GM21825 (cell line): ENCODE data around the gene HYAL3.
"Not testable (repeated sequence)": the region's sequence is repeated elsewhere in the genome, so short reads cannot be mapped to it uniquely, and the experiment has no call there.

Experiments
- ATAC-seq: cut with Tn5 transposase; IDR thresholded peaks from one replicate; pipeline ENCODE4 v1.9.1; 2021; ENCODE audit warnings: mild to moderate bottlenecking, moderate library complexity; ENCODE audit not compliant: unreplicated experiment

The HYAL3 gene

DNA sequence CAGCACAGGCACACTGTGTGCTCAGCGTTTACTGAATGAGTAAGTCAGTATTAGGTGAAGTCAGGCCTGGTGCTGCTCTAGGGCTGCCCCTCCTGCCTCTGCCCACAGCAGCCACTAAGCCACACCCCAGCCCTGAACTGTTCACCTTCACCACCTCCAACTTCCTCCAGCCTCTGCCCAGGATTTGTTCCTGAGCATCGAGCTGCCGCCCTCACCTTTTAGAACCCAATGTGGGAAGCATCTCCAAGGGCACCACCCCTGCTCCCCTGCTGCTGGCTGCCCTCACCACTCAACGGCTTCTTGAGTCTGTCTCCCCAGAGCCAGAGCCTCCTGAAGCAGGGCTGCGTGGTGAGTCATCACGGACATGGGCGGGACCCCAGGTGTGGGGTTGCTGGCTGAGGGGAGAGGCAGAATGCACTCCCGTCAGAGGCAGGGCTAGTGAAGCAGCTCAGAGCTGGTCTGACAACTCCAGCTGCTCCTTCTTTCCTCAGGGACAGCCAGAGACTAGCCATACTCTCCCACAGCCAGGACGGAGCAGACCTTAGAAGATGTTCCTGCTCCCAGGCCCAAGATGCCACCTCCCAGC lies 17.5 kb upstream of the HYAL3 start:
- no peak for ATAC-seq

DNA sequence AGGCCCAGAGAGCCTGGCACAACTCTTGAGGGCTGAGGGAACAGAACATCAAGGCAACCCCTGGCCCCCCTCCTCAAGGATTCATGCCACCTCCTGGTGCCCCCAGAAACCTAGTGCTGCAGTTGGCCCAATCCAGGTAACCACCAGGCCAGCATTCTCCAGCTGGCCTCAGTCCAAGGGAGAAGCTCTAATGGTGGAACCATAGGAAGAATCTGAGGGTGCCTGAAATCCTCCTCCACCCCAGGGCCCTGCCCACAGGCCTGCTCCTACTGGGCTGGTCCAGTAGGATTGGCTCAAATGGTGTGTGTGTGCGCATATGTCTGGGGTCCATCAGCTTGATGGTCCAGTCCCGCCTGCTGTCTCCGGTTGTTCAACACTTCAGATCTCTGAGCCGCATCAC lies 15.6 kb upstream of the HYAL3 start:
- no peak for ATAC-seq

DNA sequence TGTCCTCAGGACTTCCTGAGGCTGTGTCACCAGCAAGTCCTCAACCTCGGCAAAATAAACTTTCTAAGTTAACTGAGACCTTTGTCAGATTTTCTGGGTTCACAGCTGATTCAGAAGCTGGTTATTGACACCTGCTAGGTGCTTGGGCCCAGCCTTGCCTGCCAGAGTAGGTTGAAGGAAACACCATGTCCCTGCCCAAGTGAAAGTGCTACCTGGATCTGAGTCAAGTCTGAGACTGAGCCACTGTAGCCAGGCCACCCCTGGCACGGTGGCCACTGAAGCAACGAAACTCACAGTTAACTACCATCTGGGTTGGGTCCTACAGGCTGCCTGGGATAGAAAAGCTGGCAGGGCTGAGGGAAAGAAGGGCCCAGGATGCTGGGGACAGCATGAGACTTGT lies 15.1 kb upstream of the HYAL3 start:
- ATAC-seq, result no peak

DNA sequence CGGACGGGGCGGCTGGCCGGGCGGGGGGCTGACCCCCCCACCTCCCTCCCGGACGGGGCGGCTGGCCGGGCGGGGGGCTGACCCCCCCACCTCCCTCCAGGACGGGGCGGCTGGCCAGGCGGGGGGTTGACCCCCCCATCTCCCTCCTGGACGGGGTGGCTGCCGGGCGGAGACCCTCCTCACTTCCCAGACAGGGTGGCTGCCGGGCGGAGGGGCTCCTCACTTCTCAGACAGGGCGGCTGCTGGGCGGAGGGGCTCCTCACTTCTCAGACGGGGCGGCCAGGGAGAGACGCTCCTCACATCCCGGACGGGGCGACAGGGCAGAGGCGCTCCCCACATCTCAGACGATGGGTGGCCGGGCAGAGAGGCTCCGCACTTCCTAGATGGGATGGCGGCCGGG lies 12.8 kb upstream of the HYAL3 start:
- ATAC-seq, result not testable (repeated sequence)

DNA sequence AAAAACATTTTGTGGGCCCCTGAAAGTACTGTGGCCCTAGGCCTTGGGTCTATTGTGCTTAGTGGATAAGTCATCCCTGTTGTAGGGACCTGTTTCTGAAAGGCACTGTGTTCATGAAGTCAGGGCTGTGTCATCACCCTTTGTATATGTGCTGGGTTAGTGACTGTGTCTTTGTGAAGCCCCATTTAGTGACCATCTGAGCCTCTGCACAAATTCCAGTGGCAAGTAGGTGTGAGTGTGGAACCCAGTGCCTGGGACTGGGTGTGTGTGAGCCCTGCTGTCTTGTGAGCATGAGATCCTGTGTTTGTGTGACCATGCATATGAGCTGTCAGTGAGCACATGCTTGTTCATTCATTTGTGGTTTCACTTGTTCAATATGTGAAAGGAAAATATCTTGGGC lies 5.4 kb upstream of the HYAL3 start:
- ATAC-seq, result no peak

DNA sequence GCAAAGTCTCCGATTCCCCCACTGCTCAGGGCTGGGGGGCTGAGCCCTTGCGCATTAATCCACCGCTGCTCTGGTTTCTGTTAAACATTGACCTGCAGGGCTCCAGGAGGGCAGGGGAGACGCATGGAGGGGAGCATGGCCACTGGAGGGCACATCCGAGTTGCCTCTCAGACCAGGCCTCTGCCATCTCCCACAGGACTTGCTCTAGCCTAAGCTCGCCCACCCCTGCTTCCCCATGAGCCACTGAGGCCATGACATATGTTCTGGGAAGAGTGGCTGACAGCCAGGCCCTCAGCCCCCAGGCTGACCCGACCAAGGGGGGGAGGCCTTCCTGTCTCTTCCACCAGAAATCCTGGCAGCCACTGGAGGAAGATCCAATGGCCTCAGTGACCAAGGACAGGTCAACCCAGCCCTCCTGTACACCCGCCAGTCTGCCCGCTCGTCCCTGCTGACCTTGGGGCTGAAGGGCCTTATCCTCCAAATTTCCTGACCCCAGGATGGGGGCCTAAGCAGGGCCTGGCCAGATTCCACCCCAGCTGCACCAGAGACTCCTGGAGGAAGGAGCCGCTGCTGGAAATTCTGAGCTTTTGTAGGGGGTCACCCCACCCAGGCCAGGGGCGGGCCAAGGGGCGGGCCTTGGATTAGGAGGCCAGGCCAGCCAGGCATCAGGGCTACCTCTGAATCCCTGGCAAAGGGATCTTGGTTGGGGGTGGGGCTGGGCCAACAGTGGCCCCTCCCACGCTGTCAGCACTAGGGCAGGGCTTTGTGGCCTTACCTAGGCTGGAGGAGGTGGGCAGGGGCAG lies 4.0 kb upstream of the HYAL3 start, which contains the start of gene HYAL1:
Gene HYAL1 (minus strand): TSS at position 562 of the 803 bp plus-strand sequence. CDS start 618 bp downstream, outside the sequence.
- ATAC-seq, result no peak

DNA sequence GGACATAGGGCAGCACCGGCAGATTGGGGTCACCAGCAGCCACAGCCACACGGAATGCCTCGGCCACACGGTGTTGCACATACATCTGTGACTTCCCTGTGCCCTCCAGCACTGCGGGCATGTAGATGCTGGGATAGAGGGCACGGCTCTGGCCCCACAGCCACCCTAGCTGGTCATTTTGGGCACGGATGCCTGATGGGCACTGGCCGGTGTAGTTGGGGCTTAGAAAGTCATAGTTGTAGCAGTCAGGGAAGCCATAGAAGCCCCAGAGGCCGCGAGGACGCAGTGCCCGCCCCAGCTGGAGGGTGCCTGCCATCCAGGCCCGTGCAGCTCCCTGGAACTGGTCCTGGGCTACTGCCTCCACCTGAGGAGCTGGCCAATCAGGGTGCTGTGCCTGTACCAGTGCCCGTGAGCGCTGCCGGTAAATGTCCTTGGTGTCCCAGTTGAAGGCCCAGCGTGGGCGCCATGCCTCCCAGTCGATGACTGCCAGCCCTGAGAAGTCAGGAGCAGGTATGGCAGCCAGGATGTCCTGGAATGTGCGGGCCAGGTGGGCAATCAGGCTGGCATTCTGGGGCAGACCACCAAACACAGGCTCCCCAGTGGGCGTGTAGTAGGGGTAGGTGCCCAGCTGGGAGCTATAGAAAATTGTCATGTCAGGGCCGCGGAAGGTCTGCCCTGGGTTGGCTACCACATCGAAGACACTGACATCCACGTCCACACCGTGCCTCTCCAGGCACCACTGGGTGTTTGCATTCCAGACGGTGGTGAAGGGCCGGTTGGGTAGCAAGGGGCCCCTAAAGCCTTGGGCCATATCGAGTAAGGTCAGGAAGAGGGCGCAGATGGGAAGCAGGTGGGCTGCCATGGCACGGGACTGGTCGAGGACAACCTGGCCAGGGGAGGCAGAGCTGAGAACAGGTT lies 3.1 kb upstream of the HYAL3 start:
- ATAC-seq, result no peak

DNA sequence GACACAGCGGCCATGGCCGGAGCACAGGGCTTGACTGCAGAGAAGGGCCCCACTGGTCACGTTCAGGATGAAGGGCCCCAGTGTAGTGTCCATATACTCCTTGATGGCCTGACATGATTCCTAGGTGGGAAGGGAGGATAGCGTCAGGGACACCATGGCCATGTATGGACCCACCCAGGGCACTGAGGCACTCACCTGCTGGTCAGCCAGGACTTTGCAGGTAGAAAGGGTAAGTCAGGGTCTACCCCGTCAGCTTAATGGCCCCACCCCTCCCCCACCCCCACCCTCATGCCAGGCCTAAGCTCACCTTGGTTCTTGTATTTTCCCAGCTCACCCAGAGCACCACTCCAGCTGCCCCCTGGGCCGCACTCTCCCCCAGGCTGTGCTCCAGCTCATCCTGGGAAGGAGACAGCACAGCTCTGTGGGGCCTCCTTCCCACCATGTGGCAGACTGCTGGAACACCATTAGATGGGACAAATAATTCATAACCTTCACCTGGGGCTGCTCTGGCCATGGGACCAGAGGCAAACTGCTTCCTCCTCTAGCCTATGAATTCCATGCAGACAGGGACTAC lies 1.6 kb upstream of the HYAL3 start:
- ATAC-seq, result no peak

DNA sequence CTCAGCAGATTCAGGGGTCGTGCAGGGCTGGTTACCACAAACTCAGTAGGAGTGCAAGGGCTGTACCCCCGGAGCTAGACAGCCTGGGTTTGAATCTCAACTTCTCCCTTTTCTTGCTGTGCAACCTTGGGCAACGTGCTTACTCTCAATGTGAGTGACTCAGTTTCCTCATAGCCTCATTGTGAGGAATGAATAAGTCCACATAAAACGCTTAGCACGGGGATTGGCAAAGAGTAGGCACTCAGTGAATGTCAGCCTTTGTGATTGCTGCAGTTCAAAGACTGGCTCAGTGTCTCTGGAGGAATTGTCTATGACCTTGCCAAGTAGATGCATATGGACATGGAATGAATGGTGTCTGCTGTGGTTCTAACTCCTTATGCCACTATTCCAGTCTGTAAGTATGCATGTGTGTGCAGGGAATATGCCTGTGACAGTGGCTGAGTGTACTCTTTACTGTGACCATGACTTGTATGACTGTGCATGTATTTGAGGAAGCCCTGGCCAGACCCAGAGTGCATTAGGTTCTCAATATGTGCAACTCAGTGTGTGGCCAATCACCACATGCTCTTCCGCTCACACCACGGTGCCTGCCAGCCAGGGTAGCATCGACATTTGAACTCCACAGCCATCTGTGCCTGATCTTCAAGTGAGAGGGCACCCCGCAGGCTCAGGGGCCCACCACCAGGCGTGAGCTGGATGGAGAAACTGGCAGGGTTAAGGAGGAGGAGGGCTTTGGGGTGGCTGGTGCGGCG lies 900 bp upstream of the HYAL3 start:
- no peak for ATAC-seq

DNA sequence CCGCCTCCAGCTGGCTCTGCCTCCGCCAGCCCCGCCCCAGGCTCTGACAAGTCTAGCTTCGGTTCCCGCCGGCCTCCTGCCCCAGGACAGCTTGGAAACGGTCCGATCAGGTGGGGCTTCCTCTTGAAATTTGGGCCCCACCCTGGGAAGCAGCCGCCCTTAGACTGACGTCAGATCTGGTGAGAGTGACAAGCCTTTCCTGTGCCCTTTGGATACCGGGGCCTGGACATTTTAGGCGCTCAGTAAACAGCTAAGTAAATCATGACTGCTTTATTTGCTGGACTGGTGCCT lies 378 bp upstream of the HYAL3 start:
- ATAC-seq, result no peak

DNA sequence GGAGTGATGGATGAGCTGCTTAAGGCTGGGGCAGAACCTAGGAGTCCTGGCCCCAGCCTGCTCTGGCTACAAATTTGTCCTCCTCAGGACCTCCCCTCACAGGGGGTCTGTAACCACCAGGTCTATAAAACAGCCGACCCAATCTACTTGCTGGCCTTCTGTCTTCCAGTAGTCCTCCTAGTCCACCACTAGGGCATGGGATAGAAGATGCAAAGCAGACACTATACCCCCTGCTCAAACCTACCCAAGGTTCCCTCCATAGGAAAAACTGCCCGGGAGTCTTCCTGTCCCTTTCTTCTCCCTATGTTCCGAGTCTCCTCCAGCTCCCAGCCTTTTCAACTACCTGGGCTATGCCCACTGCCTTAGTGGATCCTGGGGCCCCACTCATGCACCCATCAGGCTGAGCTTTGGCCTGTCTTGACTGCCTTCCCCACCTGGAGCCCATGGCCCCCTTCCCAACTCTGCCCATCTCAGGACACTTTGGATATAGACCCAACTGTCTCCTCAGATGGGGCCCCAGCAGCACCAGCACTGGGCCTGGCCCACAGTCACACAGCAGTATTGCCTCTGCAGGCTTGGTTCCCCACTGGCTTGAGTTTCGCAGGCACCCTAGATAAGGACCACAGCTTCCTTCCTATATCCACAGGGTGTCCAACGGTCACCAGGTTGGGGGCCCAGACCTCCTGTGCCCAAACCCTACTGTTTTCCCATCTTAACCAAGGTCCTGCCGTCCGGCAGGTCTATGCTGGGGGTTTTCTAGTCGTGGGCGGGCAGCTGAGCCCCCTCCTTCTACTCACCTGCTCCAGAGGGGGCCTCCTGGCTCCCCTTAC lies 1.1 kb downstream of the HYAL3 start:
- no peak for ATAC-seq

DNA sequence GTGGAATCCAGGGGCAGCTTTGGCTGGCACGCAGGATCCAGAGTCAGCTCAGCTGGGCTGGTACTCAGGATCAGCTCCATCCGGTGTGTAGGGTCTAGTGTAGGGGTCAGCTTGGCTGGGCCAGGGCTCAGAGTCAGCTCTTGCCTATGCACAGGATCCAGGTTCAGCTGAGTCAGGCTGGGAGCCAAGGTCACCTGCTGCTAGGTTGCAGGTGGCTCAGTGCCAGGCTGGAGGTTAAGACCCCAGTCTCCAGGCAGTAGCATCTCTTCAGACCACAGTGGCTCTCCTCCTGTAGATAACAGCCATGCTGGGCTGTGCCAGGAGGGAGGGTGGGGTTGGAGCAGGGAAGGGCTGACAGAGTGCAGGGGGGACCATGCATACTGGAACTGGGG lies 1.8 kb downstream of the HYAL3 start:
- no peak for ATAC-seq

DNA sequence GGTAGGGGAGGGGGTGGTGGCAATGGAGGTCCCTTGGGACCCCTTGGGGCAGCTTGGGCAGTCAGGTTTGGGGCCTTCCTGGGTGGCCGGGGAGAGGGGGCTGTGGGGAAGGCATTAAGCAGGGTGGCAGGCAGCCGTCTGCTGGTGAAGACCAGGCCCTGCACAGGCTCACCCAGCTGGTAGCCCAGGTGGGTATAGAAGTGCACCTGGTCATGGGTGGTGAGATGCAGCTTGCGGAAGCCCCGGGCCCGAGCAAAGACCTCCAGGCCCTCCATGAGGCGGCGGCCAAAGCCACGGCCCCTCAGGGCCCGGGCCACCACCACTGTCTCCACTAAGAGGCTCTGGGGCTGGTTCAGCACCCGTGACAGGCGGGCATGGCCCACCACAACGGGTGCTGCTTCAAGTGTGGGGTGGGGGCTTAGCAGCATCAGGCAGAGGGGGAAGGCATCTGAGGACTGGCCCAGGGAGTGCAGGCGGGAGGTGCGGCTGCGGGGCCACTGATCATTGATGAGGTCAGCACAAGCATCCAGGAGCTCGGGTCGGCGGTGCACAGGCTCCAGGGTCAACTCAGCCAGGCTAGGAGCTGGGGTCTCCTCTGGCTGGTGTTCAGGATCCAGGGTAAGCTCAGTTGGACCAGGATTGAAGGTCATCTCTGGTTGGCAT lies 2.4 kb downstream of the HYAL3 start:
- no peak for ATAC-seq

DNA sequence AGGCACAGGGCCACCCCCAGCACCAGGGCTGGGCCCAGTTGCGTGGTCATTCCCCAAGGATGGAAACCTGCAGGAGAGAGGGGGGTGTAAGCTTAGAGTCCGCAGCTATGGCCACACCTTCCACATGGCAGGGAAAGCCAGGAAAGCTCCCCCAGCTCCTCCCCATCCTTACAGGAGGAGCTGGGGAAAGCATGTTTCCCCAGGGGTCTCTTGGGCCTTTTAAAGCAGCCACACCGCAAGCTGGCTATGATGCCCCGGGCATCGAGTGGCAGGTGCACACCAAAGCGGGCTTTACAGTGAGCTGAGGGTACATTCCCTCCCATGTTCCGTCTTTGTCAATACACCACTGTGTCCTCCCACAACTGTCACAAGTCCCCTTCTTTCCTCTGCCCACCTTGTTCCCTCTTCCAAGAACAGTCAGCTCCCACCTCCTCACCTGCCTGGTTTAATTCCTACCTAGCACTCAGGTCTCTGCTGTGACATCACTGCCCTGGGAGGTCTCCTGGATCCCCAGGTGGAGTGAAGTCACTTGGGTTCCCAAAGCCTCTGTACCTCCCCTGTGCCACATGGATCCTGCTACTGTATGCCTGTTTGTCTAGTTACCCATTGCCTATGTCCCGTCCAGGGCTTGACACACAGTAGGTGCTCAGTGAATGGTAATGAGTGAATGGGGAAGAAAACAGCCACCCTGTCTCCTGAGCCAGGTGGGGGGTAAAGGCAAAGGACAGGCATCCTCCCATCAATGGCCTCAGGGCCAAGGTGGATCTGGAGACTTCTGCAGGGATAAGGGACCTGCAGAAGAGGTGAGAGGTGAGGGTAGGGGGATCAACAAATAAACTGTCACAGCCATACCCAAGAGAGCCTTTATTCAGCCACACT lies 3.4 kb downstream of the HYAL3 start:
- ATAC-seq, result no peak

DNA sequence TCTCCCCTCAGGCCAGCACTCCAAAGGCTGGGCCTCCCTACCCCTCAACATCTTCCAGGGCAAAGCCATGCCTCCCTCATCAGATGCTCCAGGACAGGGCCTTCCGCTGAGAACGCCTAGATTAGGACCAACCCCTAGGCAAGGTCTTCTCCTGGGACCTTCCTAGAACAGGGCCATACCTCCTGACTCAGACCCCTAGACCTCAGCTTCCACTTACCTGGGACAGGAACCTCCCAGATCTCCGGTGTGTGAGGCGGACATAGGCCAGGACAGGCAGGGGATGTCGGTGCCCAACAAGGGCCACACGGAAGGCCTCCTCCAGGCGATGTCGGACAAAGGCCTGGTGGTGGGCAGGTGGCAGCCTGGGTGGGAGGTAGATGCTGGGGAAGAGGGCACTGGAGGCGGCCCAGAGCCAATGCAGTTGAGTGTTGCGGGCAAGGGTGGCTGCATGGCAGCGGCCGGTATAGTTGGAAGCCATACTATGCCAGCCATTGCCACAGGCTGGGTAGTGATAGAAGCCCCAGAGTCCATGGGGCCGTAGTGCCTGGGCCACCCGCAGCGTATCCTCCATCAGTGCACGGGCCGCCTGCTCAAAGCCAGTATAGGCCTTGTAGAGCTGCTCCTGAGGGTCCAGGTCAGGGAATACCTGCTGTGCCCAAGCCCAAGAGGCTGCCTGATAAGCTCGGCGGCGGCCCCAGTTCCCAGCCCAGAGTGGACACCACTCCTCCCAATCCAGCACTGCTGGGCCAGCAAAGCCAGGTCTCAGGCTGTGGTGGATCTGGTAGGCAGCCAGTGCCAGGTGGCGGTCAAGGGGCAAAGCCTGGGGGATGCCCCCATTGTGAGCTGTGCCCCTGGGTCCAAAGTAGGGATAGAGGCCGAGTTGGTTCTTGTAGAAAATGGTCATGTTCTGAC lies 4.5 kb downstream of the HYAL3 start:
- no peak for ATAC-seq

DNA sequence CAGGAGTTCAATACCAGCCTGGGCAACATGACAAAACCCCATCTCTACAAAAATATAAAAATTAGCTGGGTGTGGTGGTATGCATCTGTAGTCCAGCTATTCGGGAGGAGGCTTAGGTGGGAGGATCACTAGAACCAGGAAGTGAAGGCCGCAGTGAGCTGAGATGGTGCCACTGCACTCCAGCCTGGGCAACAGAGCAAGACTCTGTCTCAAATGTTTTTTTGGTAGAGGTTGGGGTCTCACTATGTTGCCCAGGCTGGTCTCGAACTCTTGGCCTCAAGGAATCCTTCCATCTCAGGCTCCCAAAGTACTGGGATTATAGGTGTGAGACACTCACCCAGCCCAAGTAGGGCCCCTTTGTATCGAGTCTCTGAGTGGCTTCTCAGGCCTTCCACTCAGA lies 5.1 kb downstream of the HYAL3 start:
- ATAC-seq, result no peak

DNA sequence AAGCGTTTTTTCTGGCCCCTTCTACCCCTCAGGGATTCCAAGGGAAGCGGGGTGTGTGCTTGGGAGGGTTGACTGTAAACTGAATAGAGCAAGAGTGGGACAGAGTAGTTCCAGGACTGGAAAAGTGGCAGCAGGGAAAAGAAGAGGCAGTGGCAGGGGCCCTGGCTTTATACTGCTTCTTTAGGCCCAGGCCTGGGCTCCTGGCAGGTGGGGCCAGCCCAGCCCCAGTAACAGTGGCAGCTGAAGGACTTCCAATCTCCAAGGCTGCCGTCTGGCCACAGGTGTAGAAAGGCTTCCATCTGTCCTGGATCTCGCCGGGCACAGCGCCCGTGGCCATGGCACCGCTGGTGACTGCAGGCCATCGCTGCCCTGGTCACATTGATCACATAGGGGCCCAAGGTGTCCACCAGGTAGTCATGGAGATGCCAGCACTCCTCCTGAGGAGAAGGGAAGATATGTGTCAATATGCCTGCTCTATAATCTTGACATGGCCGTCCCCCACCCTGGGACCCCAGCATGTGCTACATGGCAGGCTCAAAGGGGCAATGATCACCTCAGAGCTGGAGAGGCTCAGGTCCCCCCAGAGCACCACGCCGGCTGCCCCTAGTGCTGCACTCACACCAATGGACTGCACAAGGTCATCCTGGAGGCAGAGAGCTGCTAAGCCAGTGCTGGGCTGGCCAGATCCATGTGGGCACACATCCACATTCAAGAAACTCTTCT lies 6.0 kb downstream of the HYAL3 start:
- no peak for ATAC-seq
